Measurements from ENCODE around the gene PARN. TPM values are rescaled to one million over a fixed set of nuclear protein-coding genes. Genes with fewer than 3 reads are reported as not detected.

The PARN gene
- total RNA-seq, 1 experiment from 2014 or later: 42.5 TPM

- no TSS peak for BruUV-seq (replicated peaks)
- Histone ChIP-seq H3K4me1 (ENCODE audit: control insufficient read depth in 1 of 2, insufficient read depth in 2 of 2, low read length in 2 of 2) (peaks cover 0 to 11% of the 10 kb centered on the region in 2 experiments; a peak in 2 of 4 replicates), H3K9ac (ENCODE audit: low read length) (no peak overlapping the region), H3K9me3 (ENCODE audit: control insufficient read depth in 1 of 2, insufficient read depth in 1 of 2, low read depth in 1 of 2, low read length in 2 of 2) (no peaks in the 10 kb centered on the region), H3K9me2 (ENCODE audit: insufficient read depth) (no peaks in the 10 kb centered on the region), H3K27me3 (ENCODE audit: insufficient read depth, low read length) (no peaks in the 10 kb centered on the region), H3K4me2 (ENCODE audit: low read length) (no peak overlapping the region), H2AFZ (ENCODE audit: low read depth, low read length, poor library complexity, severe bottlenecking) (no peak overlapping the region), H3K79me2 (ENCODE audit: insufficient read depth, low read length) (no peaks in the 10 kb centered on the region), H3K36me3 (ENCODE audit: control insufficient read depth in 1 of 2, insufficient read depth in 2 of 2, low read length in 2 of 2) (no peaks in the 10 kb centered on the region), H3K27ac (ENCODE audit: low read depth, low read length) (no peak overlapping the region), H3K4me3 (replicated peaks in 1 of 2; ENCODE audit: low read depth in 1 of 2, low read length in 2 of 2) (no peak overlapping the region), H4K20me1 (ENCODE audit: insufficient read depth) (no peaks in the 10 kb centered on the region)
- ATAC-seq: no peak
- POLR2A ChIA-PET: no interaction called here
- DNase-seq (ENCODE audit: low read depth, low spot score): no peak
- TF ChIP-seq POLR2A (IDR thresholded peaks at IDR 0.05; ENCODE audit: borderline replicate concordance, extremely low read depth, insufficient read depth, insufficient read length): no peak
- no peak for TF ChIP-seq SRF (IDR thresholded peaks at IDR 0.05; ENCODE audit: low read depth)
- TF ChIP-seq EZH2phosphoT487 (IDR thresholded peaks at IDR 0.05; ENCODE audit: borderline replicate concordance): no peak
- TF ChIP-seq CBX3 (IDR thresholded peaks at IDR 0.05; ENCODE audit: low read depth): no peak
- intact Hi-C loops (cut with micrococcal nuclease): no loop called here
- RAD21 ChIA-PET (ENCODE audit: low non-redundant PET in 1 of 2, low total read pairs in 2 of 2, uncharacterized antibody in 2 of 2, unreplicated experiment in 2 of 2): no interaction called here
- CTCF ChIA-PET: no interaction called here
These were observed 178.0 kb downstream of the PARN start for GRCh38 chr16:14452066-14452465.

GRCh38 chr16:14450846-14451245 is 179.2 kb downstream of the PARN start:
- no TSS peak for BruUV-seq (replicated peaks)
- POLR2A ChIA-PET: no interaction called here

More at GRCh38 chr16:14450846-14451245, 179.2 kb downstream of the PARN start:
- intact Hi-C loops (cut with micrococcal nuclease): no loop called here
- Histone ChIP-seq H3K4me3 (replicated peaks in 1 of 2; ENCODE audit: low read depth in 1 of 2, low read length in 2 of 2) (no peak overlapping the region), H3K9me3 (ENCODE audit: control insufficient read depth in 1 of 2, insufficient read depth in 1 of 2, low read depth in 1 of 2, low read length in 2 of 2) (no peaks in the 10 kb centered on the region), H4K20me1 (ENCODE audit: insufficient read depth) (no peaks in the 10 kb centered on the region), H2AFZ (ENCODE audit: low read depth, low read length, poor library complexity, severe bottlenecking) (no peak overlapping the region), H3K9me2 (ENCODE audit: insufficient read depth) (no peaks in the 10 kb centered on the region), H3K36me3 (ENCODE audit: control insufficient read depth in 1 of 2, insufficient read depth in 2 of 2, low read length in 2 of 2) (no peaks in the 10 kb centered on the region), H3K27ac (ENCODE audit: low read depth, low read length) (no peak overlapping the region), H3K4me2 (ENCODE audit: low read length) (no peak overlapping the region), H3K79me2 (ENCODE audit: insufficient read depth, low read length) (no peaks in the 10 kb centered on the region), H3K4me1 (ENCODE audit: control insufficient read depth in 1 of 2, insufficient read depth in 2 of 2, low read length in 2 of 2) (peaks cover 0 to 8% of the 10 kb centered on the region in 2 experiments; a peak in 2 of 4 replicates), H3K27me3 (ENCODE audit: insufficient read depth, low read length) (no peaks in the 10 kb centered on the region), H3K9ac (ENCODE audit: low read length) (no peak overlapping the region)
- ChIA-PET RAD21 (ENCODE audit: low non-redundant PET in 1 of 2, low total read pairs in 2 of 2, uncharacterized antibody in 2 of 2, unreplicated experiment in 2 of 2) (no interaction called here), CTCF (no interaction called here)
- ATAC-seq (no peak), DNase-seq (ENCODE audit: low read depth, low spot score) (no peak)
- TF ChIP-seq SRF (IDR thresholded peaks at IDR 0.05; ENCODE audit: low read depth) (no peak), REST (IDR thresholded peaks at IDR 0.05; ENCODE audit: low read depth) (no peak), ELF1 (IDR thresholded peaks at IDR 0.05; ENCODE audit: borderline replicate concordance, low read depth) (no peak), ZFX (IDR thresholded peaks at IDR 0.05) (no peak), FOSL1 (IDR thresholded peaks at IDR 0.05; ENCODE audit: low read depth) (no peak), EGR1 (IDR thresholded peaks at IDR 0.05; ENCODE audit: low read depth) (no peak), ZBTB33 (IDR thresholded peaks at IDR 0.05; ENCODE audit: extremely low read depth, insufficient replicate concordance, low read length) (no peak), POLR2AphosphoS5 (IDR thresholded peaks at IDR 0.05; ENCODE audit: low read depth, low read length) (no peak), YY1 (IDR thresholded peaks at IDR 0.05; ENCODE audit: extremely low read depth, insufficient replicate concordance, low read depth, low read length) (no peak), ZNF274 (IDR thresholded peaks at IDR 0.05; ENCODE audit: low read depth, low read length) (no peak)
